NOMO-1 (cell line): ENCODE data around the gene RASA1.
"Not testable (repeated sequence)": the region's sequence is repeated elsewhere in the genome, so short reads cannot be mapped to it uniquely, and the experiment has no call there.

Source experiments
- DNase-seq, 2 experiments: peaks; one replicate each; lab custom pipeline; 2025; ENCODE audit not compliant: unreplicated experiment in 2 of 2; lab: John Stamatoyannopoulos, UW

Gene RASA1

DNA sequence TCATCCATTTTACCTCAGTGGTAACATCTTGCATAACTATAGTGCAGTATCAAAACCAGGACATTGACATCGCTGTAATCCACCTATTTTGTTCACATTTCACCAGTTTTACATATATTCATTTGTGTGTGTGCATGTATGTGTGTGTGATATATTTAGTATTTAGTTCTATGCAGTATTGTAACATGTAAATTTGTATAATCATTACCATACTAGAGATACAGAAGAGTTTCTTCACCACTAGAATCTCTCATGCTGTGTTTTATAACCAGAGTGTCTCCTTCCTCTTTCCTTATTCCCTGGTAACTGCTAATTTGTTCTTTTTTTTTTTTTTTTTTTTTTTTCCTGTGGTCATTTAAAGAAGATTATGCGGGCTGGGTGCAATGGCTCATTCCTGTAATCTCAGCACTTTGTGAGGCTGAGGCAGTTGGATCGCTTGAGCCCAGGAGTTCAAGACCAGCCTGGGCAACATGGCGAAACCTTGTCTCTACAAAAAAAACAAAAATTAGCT is 11.0 kb downstream of the RASA1 start:
- DNase-seq: peak in 1 of 2 experiments; percentile 36

DNA sequence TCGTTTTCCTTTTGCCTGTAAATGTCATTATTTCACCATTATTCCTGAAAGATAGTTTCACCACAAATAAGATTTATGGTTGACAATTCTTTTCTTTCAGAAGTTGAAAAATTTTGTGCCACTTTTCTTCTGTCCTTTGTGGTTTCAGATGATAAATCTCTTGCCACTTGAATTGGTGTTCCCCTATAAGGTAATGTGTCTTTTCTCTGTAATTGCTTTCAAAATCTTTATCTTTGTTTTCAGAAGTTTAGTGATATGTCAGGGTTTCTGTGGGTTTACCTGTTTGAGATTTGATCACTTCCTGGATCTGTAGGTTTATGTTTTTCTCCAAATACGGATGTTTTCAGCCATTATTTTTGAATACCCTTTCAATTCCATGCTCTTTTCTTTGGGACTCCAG is 14.6 kb downstream of the RASA1 start:
- DNase-seq: no peak

DNA sequence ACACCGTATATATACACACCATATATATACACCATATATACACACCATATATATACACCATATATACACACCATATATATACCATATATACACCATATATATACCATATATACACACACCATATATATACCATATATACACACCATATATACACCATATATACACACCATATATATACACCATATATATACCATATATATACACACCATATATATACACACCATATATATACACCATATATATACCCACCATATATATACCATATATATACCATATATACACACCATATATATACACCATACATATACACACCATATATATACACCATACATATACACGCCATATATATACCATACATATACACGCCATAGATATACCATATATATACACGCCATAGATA is 19.6 kb downstream of the RASA1 start:
- not testable (repeated sequence) for DNase-seq

DNA sequence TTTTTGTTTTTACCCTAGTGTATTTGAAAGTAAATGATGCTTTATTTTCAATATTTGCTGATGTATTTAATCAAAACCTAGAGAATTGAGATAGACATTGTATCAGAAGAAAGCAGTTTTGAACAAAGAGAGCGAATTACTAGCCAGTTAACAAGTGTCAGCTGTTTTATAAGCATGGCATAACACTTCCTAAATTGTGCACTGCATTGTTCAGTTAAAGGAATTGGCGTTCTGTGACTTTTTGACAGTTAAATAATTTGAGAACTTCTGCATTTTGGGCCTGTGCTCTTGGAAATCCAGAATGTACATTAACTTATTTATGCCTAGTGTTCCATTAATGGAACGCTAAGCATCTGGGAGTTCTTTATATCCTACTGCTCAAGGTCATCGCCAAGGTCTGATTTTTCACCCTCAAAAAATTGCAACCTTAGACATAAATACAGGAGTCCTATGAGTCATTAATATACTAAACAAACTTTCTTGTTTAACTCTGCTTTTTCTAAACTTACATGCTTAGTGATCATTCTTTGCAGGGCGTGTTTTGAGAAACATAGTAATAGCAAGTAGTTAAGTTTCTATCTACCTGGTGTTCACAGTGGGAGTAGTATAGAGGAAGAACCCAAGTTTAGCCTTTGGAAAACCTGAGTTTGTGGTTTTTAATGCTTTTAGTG is 31.1 kb downstream of the RASA1 start:
- peak; percentile 69 to 80 for DNase-seq

DNA sequence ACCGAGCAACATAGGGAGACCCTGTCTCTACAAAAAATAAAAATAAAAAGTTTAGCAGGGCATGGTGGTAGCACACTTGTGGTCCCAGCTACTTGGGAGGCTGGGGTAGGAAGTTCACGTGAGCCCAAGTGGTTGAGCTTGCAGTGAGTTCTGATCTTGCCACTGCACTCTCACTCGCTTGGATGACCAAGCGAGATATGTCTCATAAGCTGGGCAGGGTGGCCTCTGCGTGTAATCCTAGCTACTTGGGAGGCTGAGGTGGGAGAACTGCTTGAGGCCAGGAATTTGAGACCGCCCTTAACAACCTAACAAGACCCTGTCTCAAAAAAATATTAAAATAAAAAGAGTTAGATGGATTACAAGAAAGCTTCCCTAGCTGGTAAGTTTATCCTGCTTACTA is 32.5 kb downstream of the RASA1 start:
- DNase-seq: no peak

DNA sequence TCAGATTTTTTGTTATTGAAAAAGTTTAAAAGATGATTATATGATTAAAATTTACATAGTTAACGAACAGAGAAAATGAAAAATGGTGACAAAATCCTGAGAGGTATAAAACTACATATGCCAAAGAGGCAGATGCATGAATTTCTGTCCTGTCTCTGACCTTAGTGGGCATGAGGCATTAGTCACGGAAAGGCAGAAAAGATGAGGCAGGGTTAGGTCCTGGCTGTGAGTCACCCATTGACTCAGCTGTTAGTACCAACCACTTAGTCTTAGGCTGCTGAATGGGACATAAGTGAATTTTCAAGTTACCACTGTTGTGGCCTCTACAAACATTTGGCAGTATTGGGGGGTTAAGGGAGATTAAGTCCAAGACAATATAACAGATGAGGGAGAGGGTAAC is 33.1 kb downstream of the RASA1 start:
- DNase-seq: peak in 1 of 2 experiments; percentile 48

DNA sequence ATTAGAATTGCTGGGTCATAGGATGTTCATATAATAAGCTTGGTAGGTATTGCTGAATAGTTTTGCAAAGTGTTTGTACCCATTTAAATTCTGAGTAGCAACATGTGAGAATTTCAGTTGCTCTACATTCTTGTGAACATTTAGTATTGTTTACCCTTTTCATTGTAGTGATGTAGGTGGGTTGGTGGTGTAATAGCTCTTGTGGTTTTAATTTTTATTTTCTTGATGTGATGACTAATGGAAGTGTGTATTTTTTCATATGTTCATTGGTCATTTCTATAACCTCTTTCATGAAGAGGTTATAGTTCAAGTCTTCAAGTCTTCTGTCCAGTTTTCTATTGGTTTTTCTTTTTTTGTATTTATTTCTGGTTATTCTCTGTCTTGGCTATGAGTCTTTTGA is 34.4 kb downstream of the RASA1 start:
- DNase-seq: no peak

DNA sequence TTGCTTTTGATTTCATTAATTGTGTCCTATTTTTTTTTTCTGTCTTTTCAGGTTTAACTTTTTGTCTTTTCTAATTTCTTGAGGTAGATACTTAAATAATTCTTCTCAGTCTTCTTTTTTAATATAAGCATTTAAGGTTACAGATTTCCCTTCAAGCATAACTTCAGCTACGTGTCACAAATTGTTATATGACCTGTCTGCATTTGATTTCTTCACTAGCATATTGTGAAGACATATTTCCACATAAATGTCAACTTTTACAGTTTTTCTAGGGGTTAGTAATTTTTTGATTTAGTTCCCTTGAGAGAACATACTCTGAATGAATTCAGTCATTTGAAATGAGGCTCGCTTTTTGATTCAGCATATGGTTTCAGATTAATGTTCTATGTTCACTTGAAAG is 35.6 kb downstream of the RASA1 start:
- no peak for DNase-seq

DNA sequence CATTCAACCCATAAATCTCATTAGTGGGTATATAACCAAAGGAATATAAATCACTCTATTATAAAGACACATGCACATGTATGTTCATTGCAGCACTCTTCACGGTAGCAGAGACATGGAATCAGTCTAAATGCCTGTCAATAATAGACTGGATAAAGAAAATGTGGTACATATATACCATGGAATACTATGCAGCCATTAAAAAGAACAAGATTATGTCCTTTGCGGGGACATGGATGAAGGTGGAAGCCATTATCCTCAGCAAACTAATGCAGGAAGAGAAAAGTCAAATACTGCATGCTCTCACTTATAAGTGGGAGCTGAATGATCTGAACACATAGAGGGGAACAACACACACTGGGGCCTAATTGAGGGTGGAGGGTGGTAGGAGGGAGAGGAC is 38.4 kb downstream of the RASA1 start:
- not testable (repeated sequence) for DNase-seq

DNA sequence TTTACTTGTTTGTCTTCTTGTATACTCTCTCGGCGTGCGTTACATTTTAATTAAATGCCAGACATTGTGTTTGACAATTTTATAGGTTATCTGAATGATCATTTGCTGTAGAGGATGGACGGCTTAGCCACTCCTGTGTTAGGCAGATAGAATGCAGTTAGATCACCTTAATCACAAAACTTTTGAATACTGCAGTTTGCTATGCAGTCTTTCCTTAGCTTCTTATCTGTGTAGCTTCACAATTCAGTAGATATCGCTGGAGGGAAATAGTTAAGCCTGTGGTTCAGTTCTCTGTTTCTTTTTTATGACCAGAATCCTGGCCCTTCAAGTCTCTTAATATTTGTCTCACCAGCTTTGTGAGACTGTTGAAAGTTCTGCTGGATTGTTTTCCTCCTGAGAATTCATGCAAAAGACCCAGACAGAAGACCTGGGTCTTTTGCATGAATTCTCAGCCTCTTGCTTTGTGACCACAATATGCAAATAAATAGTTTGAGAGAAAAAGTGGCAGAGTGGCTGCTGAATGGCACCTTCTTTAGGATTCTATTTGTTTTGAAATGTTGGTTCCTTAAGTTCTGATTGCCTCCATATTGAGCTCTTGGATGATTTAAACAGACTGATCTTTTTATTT is 40.2 kb downstream of the RASA1 start:
- no peak for DNase-seq

DNA sequence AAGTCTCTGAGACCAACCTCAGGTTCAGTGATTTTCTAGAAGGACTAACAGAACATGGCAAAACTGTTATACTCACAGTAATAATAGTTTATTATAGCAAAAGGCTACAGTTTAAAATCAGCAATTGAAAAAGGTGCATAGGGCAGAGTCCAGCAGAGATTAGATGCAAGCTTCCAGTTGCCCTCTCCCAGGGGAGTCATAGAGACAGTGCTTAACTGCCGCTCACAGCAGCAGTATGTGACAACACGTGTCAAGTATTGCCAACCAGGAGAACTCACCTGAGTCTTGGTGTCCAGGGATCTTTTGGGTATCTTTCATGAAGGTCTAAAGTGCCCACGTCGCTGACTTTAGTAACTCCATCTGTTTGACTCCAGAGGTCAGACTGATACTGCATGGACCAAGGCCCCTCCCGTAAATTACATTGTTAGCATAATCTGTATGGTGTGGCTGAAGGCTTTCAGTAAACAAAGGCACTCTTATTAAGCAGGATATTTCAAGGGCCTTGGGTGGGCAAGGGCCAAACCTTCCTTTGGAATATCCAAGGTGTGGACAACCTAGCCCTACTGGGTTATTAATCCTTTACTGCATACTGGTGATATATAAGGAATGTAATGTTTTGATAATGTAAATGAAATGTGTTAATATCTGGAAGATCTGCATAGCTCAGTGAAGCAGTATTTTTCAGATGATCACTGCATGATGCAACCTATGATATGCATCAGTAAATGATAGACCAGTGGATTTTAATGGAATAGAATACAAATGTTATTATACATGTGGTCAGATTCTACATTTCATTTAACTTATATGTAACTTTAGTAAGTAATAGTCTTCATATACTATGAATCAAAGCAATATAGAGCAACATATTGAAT is 44.0 kb downstream of the RASA1 start:
- no peak for DNase-seq

DNA sequence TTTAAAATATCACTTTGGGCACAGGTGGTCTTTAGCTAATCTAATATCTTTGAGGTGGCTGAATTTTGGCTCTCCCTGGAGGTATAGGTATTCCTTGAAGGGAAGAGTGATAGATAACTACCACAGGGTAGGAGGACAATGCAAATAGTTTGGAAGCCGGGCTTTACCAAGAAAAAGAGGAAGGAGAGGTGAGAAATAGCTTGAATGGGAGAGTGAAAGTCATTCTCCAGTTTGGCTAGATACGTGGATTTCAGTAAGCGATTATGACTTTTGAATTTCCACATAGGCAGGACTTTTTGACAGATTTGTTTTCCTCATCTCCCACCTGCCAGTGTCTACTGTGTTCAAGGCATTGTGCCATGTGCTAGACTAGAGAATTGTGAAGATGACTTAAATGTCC is 45.5 kb downstream of the RASA1 start:
- peak; percentile 22 to 46 for DNase-seq

DNA sequence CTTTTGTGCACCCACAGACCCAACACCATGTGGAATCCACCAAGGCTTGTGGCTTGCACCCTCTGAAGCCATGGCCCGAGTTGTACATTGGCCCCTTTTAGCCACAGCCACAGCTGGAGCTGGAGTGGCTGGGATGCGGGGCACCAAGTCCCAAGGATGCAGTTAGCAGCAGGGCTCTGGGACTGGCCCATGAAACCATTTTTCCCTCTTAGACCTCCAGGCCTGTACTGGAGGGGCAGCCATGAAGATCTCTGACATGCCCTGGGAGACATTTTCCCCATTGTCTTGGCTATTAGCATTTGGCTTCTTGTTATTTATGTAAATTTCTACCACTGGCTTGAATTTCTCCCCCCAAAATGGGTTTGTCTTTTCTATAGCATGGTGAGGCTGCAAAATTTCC is 51.8 kb downstream of the RASA1 start:
- DNase-seq: no peak

DNA sequence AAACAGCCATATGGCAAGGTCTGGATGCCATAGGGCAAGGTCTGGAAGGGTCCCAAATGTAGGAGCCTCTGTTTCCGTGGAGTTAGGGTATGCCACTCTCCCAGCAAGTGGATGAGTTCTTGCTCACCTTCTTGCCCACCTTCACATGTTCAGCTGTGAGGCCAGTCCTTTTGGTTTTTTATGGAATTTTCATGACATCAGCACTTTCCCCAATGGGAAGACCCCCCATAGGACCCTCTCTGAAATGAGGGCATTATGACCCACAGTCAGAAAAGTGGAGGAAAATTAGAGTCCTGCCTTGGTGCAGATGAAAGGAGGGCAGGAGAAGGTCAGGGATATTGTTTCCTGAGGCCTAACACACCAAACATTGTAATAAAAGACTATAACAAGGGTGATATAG is 53.9 kb downstream of the RASA1 start:
- no peak for DNase-seq

DNA sequence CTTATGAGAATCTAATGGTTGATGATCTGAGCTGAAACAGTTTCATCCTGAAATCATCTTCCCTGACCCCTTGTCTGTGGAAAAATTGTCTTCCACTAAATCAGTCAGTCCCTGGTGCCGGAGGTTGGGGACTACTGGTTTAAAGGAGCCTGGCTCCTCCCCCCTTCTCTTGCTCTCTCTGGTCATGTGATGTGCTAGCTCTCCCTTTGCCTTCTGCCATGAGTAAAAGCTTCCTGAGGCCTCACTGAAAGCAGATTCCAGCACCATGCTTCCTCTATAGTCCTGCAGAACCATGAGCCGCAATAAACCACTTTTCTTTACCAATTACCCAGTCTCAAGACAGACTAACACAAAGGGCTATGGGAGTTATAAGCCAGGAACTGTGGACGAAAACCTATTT is 54.7 kb downstream of the RASA1 start:
- no peak for DNase-seq

DNA sequence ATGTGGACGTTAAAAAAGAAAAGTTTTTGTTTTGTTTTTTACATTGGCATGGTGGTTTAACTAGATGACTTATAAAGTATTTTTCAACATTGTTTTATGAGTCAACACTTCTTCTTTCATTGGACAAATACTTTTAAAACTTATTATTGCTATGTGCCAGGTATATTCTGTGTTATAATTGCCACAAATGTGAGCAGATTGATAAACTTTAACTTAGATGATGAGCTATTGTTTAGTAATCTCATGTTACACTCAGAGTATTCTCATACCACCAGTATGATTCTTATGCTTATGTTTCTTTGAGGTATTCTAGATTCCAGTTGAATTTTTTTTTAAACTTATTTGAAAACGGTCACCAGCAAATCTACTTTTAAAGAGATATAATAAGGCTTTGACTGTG is 60.3 kb downstream of the RASA1 start:
- DNase-seq: no peak

DNA sequence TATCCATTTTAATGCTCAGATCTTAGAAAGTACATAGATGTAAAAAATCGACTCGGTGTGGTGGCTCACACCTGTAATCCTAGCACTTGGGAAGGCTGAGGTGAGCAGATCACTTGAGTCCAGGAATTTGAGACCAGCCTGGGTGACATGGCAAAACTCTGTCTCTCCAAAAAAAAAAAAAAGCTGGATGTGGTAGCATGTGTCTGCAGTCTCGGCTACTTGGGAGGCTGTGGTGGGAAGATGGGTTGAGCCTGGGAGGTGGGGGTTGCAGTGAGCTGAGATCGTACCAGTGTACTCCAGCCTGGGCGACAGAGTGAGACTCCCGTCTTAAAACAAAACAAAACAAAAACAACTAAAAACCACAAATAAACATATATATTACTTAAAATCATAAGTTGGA is 61.4 kb downstream of the RASA1 start:
- DNase-seq: no peak

DNA sequence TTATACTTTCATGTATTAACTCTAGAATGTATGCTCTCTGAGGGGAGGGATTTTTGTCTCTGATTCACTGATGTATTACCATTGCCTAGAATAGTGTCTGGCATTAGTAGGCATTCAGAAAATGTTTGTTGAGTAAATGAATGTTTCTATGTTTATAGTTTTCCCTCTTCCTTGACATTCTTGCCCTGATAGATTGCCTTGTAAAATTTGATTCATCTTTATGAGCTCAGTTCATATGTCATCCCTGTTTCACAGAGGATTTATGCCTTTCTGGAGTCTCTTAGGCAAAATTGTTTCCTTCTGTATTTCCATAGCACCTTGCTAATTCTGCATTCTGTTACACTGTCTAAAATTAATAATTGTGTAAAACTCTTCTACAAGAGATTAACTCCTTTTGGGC is 72.3 kb downstream of the RASA1 start:
- no peak for DNase-seq

DNA sequence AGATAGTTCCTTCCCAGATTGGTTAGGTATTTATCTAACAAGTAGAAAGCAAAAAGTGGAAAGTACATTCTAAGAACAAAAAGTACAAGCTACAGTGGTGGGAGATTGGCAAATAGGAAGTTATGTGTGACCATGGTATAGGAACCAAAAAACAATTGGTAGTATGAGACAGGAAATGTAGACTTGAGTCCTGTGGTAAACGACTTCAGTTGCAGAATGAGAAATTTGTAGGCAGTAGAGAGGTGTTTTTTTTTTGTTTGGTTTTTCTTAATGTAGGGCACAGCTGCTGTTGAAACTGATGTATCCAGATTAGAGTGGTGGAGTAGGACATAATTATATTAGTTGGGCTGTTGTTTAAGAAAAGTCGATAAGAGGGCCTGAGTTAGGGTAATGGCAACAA is 73.0 kb downstream of the RASA1 start:
- DNase-seq: peak; percentile 39 to 66

DNA sequence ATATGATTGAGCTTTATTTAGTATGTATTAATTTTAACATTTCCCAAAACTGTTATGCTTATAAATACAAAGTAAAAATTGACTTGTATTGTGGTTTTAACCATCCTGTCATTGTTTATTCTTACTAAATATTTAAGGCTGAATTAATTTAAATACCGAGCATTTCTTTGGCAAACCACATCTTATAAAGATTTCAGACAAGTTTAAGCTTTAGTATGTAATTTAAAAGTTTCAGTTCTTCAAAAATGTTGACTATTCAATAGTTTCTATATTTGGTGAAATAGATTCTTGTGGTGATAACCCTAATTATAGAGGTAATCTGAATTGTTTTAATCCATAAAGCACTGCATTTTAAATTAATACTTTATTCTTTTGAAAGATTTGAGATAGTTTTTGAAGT is 79.6 kb downstream of the RASA1 start:
- DNase-seq: peak in 1 of 2 experiments; percentile 39

DNA sequence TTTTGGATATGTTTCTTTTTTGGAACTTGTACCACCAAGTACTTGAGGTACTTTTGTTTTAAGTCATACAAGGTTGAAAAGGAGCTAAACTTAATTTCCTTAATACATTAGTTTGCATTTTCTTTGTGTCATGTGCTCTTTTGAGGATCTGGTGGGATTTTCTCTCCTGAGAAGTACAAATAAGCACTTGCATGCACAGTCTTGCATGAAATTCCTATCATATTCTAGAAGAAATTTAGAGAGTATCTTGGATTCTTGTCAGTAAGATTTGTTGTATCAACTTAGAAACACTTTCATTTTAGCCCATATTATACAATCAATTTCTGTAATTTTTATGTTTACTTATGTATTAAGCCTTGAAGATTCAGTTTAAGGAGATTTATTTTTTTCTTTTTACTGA is 80.2 kb downstream of the RASA1 start:
- no peak for DNase-seq

DNA sequence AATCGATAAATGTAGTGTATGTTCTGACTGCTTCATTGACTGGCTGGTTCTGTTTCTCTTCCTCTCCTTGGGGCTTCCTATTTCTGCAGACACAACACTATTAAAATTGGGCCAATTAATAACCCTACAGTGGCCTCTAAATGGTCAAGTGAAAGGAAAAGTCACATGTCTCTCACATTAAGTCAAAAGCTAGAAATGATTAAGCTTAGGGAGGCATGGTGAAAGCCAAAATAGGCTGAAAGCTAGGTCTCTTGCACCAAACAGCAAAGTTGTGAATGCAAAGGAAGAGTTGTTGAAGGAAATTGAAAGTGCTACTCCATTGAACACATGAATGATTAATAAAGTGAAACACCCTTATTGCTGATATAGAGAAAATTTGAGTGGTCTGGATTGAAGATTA is 86.8 kb downstream of the RASA1 start:
- DNase-seq: no peak
